HepG2 (cell line): ENCODE measurements around the gene KIF13A. TPM values are rescaled to one million over a fixed set of nuclear protein-coding genes. Genes with fewer than 3 reads are reported as not detected.

Source experiments
- ATAC-seq: fragments of 200-7000 bp; cut with Tn5 transposase; 3 replicates; pipeline ENCODE4 v1.9.1; 2020; ENCODE audit warnings: mild to moderate bottlenecking, moderate library complexity
- BruUV-seq: library from RNA; stranded (reverse); fragments of 400-500 nt; replicated peaks from 2 replicates; lab custom pipeline; 2021; lab: Mats Ljungman, UMichigan
- CTCF ChIA-PET: fragments of 300-600 bp; formaldehyde crosslinking; extraction: SDS; loops from one replicate; lab custom pipeline; 2021; ENCODE audit warnings: low total read pairs, inconsistent platforms, low intra/inter-chr PET ratio; lab: Yijun Ruan, JAX
- POLR2A ChIA-PET: fragments of 350-600 bp; sonication (Branson Sonifier 250); formaldehyde crosslinking; loops from one replicate; lab custom pipeline; 2020; ENCODE audit warnings: antibody characterized with exemption, inconsistent platforms; lab: Yijun Ruan, JAX
- DNase-seq: peaks from one replicate; pipeline ENCODE4 v3.0.0-alpha.2; 2015; ENCODE audit warnings: low spot score
- FAIRE-seq: peaks from 3 replicates; lab custom pipeline; 2011; peaks lifted over from hg19 to GRCh38; lab: Jason Lieb, UNC
- H2AFZ ChIP-seq: one replicate; pipeline ENCODE4 v1.6.1; 2011; ENCODE audit warnings: low read length, inconsistent platforms
- H3K27ac ChIP-seq: fragments of 300-600 bp; 3 replicates; pipeline ENCODE4 v1.8.0; 2011; ENCODE audit warnings: mixed run types, mild to moderate bottlenecking, mixed read lengths, low read length, inconsistent platforms; ENCODE audit not compliant: insufficient read depth; ENCODE audit errors: extremely low read length
- H3K27me3 ChIP-seq, 2 experiments: fragments of 200-600 bp in 1 of 2; 2 replicates in 1 of 2; 3 replicates in 1 of 2; pipeline versions ENCODE4 v1.6.0 to v1.8.0; 2011; ENCODE audit warnings: low read length in 2 of 2, mild to moderate bottlenecking in 2 of 2, moderate library complexity in 2 of 2, inconsistent platforms in 1 of 2; ENCODE audit not compliant: insufficient read depth in 2 of 2, control insufficient read depth in 1 of 2
- H3K36me3 ChIP-seq, 2 experiments: fragments of 200-600 bp in 1 of 2; replicated peaks in 1 of 2; 2 replicates in 1 of 2; 3 replicates in 1 of 2; pipeline versions ENCODE4 v1.5.1 to v1.8.0; 2011; ENCODE audit warnings: low read length in 2 of 2, inconsistent platforms in 1 of 2; ENCODE audit not compliant: insufficient read depth in 2 of 2, control insufficient read depth in 1 of 2
- H3K4me1 ChIP-seq: 2 replicates; pipeline ENCODE4 v1.5.1; 2012; ENCODE audit warnings: low read length, inconsistent platforms; ENCODE audit not compliant: insufficient read depth
- H3K4me2 ChIP-seq: 2 replicates; pipeline ENCODE4 v1.6.0; 2011; ENCODE audit warnings: low read depth, low read length, inconsistent platforms
- H3K4me3 ChIP-seq, 3 experiments: fragments of 200-600 bp in 1 of 3; sonication (generic), shearing (Covaris generic) in 1 of 3; replicated peaks in 1 of 3; 2 replicates each; pipeline ENCODE4 v1.5.1; 2011 to 2016; ENCODE audit warnings: low read length in 3 of 3, inconsistent platforms in 2 of 3, low read depth in 2 of 3, mild to moderate bottlenecking in 2 of 3, control low read depth in 1 of 3, mixed read lengths in 1 of 3; ENCODE audit not compliant: insufficient read depth in 1 of 3
- H3K79me2 ChIP-seq: one replicate; pipeline ENCODE4 v1.6.1; 2011; ENCODE audit warnings: low read length, inconsistent platforms; ENCODE audit not compliant: insufficient read depth
- H3K9ac ChIP-seq: 2 replicates; pipeline ENCODE4 v1.6.0; 2011; ENCODE audit warnings: mild to moderate bottlenecking, low read depth, low read length, inconsistent platforms; ENCODE audit not compliant: insufficient read depth
- H3K9me3 ChIP-seq: 2 replicates; pipeline ENCODE4 v1.5.1; 2012; ENCODE audit warnings: mild to moderate bottlenecking, low read length
- H4K20me1 ChIP-seq: 2 replicates; pipeline ENCODE4 v1.6.0; 2011; ENCODE audit warnings: inconsistent platforms, mild to moderate bottlenecking, low read length, moderate library complexity; ENCODE audit not compliant: insufficient read depth
- MAFF ChIP-seq: IDR thresholded peaks from 2 replicates; pipeline ENCODE4 v1.6.1; 2011; ENCODE audit warnings: low read depth, low read length, improper control_type of control experiment
- MAFK ChIP-seq, 2 experiments: IDR thresholded peaks in 1 of 2; conservative IDR thresholded peaks in 1 of 2; 2 replicates each; pipeline ENCODE4 v1.6.1; 2011; ENCODE audit warnings: improper control_type of control experiment in 2 of 2, low read length in 2 of 2
- MTF1 ChIP-seq: sonication (generic); formaldehyde crosslinking; IDR thresholded peaks from 2 replicates; pipeline ENCODE4 v1.5.0; 2020; ENCODE audit warnings: missing genetic modification reagents
- NAIF1 ChIP-seq: sonication (generic); formaldehyde crosslinking; IDR thresholded peaks from 2 replicates; pipeline ENCODE4 v1.5.0; 2020; ENCODE audit warnings: mild to moderate bottlenecking, missing genetic modification reagents, borderline replicate concordance
- ZNF3 ChIP-seq: IDR thresholded peaks from 2 replicates; pipeline ENCODE4 v1.7.0; 2017; ENCODE audit warnings: inconsistent platforms
- ZNF883 ChIP-seq: sonication (generic); formaldehyde crosslinking; IDR thresholded peaks from 2 replicates; pipeline ENCODE4 v1.5.1; 2020; ENCODE audit warnings: mild to moderate bottlenecking, missing genetic modification reagents; ENCODE audit errors: not compliant biosample characterization
- WGBS: methylation state at CpG from one replicate; pipeline ENCODE4 v1.1.6; 2017; ENCODE audit warnings: low lambda C conversion rate; 5-methylcytosine and 5-hydroxymethylcytosine counted together
- in situ Hi-C: cut with HindIII; loops from 2 replicates; pipeline ENCODE4 v1.10.0; 2017; ENCODE audit warnings: low pct_unique_long_range_greater_than_20kb; ENCODE audit not compliant: extremely low pct_ligation_motif_present
- intact Hi-C: fragments of 100-400 bp; cut with micrococcal nuclease; formaldehyde crosslinking; loops from one replicate; pipeline ENCODE4 v1.10.0; 2022; ENCODE audit not compliant: unreplicated experiment
- polyA plus RNA-seq, 8 experiments: library from polyadenylated mRNA; depleted of rRNA in 3 of 8; stranded (reverse) in 7 of 8; unstranded in 1 of 8; fragments of >200 nt; fragmentation: Illumina TruSeq in 4 of 8; extraction: Trizol in 4 of 8; gene quantifications; 2 replicates each; pipeline versions ENCODE4 v1.2.1 to v1.2.3, GENCODE V29; 2011 to 2016; ENCODE audit warnings: low read depth in 4 of 8, missing spikeins in 1 of 8, mixed read lengths in 1 of 8; ENCODE audit not compliant: insufficient read depth in 1 of 8
- total RNA-seq, 5 experiments: library from RNA; depleted of rRNA; stranded (reverse); fragments of >200 nt; fragmentation: Illumina TruSeq; extraction: Trizol; gene quantifications; 2 replicates each; pipeline ENCODE4 v1.2.3, GENCODE V29; 2016; ENCODE audit warnings: low read depth in 1 of 5

The KIF13A gene
- total and polyA plus RNA-seq, 2 of the 13 experiments (the other 11 are each of a cell fraction or from before 2014, with no cell fraction given) = 21.1 to 37.2 TPM

GRCh38 chr6:18004256-18004985 is 17.0 kb upstream of the KIF13A start:
- Histone ChIP-seq H3K4me1 (peaks cover 9% of the 10 kb centered on the region), H2AFZ (no peak overlapping the region), H3K27me3 (no peaks in the 10 kb centered on the region), H3K27ac (no peak overlapping the region), H3K9me3 (no peaks in the 10 kb centered on the region), H4K20me1 (no peaks in the 10 kb centered on the region), H3K79me2 (no peaks in the 10 kb centered on the region), H3K36me3 (no peaks in the 10 kb centered on the region), H3K4me2 (no peak overlapping the region)
- FAIRE-seq (no peak), DNase-seq (no peak), ATAC-seq (no peak)
- CTCF ChIA-PET = no interaction called here
- TF ChIP-seq ZNF883 (CRISPR knock-in tag) = no peak
- no peak for TF ChIP-seq ZNF3 (CRISPR knock-in tag)
- TF ChIP-seq NAIF1 (CRISPR knock-in tag) = no peak
- TF ChIP-seq, all 625 proteins: peak for 0
- intact Hi-C loops = no loop called here
- in situ Hi-C loops = no loop called here
- POLR2A ChIA-PET = no interaction called here
- Histone ChIP-seq H3K4me3 (no peak overlapping the region), H3K9ac (no peak overlapping the region)
- no TSS peak for BruUV-seq
- 50% methylated on average over 10 of the region's 10 CpGs for WGBS

DNA sequence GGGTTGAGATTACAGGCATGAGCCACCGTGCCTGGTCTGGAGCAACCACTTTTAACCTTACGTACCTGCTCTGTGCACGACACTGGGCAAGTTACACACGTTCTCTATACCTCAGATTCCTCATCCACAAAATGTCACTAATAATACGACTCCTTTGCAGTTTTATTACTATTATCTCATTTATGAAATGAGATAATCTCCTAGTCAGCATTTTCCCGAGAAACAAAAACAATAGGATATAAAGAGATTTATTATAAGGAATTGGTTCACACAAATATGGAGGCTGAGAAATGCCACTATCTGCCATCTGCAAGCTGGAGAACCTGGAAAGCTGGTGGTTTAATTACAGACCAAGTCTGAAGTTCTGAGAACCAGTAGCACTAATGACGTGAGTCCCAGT is 12.0 kb upstream of the KIF13A start:
- TF ChIP-seq MAFF (peak; percentile 87), MAFK (conservative IDR thresholded peaks at IDR 0.05 in 1 of 2, IDR thresholded peaks at IDR 0.05 in 1 of 2; ENCODE audit: low read length in 2 of 2) (peak; percentile 89 to 91), MTF1 (CRISPR knock-in tag) (no peak)
- BruUV-seq = no TSS peak
- no peak overlapping the region for H3K4me2 ChIP-seq
- WGBS = 58% methylated on average over 7 of the region's 7 CpGs
- H3K27ac ChIP-seq = no peak overlapping the region
- FAIRE-seq (no peak), ATAC-seq (no peak), DNase-seq (no peak)
- ChIA-PET POLR2A (no interaction called here), CTCF (no interaction called here)
- in situ Hi-C loops = no loop called here
- H3K27me3 ChIP-seq = peaks cover 0 to 3% of the 10 kb centered on the region in 2 experiments; a peak in 1 of 5 replicates
- no peak overlapping the region for H2AFZ ChIP-seq
- no peak overlapping the region for H3K9ac ChIP-seq
- intact Hi-C loops = no loop called here
- no peaks in the 10 kb centered on the region for H4K20me1 ChIP-seq
- no peaks in the 10 kb centered on the region for H3K36me3 ChIP-seq
- H3K79me2 ChIP-seq = no peaks in the 10 kb centered on the region
- peaks cover 9% of the 10 kb centered on the region for H3K4me1 ChIP-seq
- no peaks in the 10 kb centered on the region for H3K9me3 ChIP-seq
- no peak overlapping the region for H3K4me3 ChIP-seq
